ENCODE measurements around the gene ARID1B.

The ARID1B gene

GRCh38 chr6:156931283-156931682 lies 154.1 kb downstream of the ARID1B start:
- Histone ChIP-seq H3K4me2 (ENCODE audit: insufficient read depth, low read length) (no peak overlapping the region), H3K36me3 (ENCODE audit: insufficient read depth, low read length) (peaks cover 12% of the 10 kb centered on the region), H3K4me1 (ENCODE audit: insufficient read depth, low read length) (no peaks in the 10 kb centered on the region), H4K20me1 (ENCODE audit: insufficient read depth, low read length) (peaks cover 56% of the 10 kb centered on the region), H3K79me2 (ENCODE audit: insufficient read depth, low read length) (peaks cover 94% of the 10 kb centered on the region), H2AFZ (ENCODE audit: low read depth, low read length) (no peak overlapping the region), H3K27me3 (ENCODE audit: insufficient read depth, low read length, poor library complexity) (no peaks in the 10 kb centered on the region), H3K9ac (ENCODE audit: low read depth, low read length) (no peak overlapping the region), H3K4me3 (ENCODE audit: low read depth in 1 of 2, low read length in 2 of 2) (no peak overlapping the region), H3K9me3 (ENCODE audit: insufficient read depth, low read length, severe bottlenecking) (no peaks in the 10 kb centered on the region), H3K27ac (ENCODE audit: low read length) (no peak overlapping the region)
- TF ChIP-seq EZH2 (IDR thresholded peaks at IDR 0.05; ENCODE audit: borderline replicate concordance, low read depth, low read length, severe bottlenecking) (no peak), CTCF (IDR thresholded peaks at IDR 0.05; ENCODE audit: borderline replicate concordance, extremely low read depth, low read length, poor library complexity, severe bottlenecking) (no peak)
- DNase-seq (no peak), ATAC-seq (ENCODE audit: insufficient read depth, low read depth) (no peak)

GRCh38 chr6:156933201-156934068 lies 156.3 kb downstream of the ARID1B start:
- Histone ChIP-seq H3K36me3 (ENCODE audit: insufficient read depth, low read length) (peaks cover 11% of the 10 kb centered on the region), H3K79me2 (ENCODE audit: insufficient read depth, low read length) (peaks cover 93% of the 10 kb centered on the region), H3K4me3 (ENCODE audit: low read depth in 1 of 2, low read length in 2 of 2) (no peak overlapping the region), H3K4me2 (ENCODE audit: insufficient read depth, low read length) (no peak overlapping the region), H4K20me1 (ENCODE audit: insufficient read depth, low read length) (peaks cover 44% of the 10 kb centered on the region), H3K27me3 (ENCODE audit: insufficient read depth, low read length, poor library complexity) (no peaks in the 10 kb centered on the region), H3K27ac (ENCODE audit: low read length) (no peak overlapping the region), H3K4me1 (ENCODE audit: insufficient read depth, low read length) (no peaks in the 10 kb centered on the region), H3K9me3 (ENCODE audit: insufficient read depth, low read length, severe bottlenecking) (no peaks in the 10 kb centered on the region), H2AFZ (ENCODE audit: low read depth, low read length) (no peak overlapping the region), H3K9ac (ENCODE audit: low read depth, low read length) (no peak overlapping the region)
- no peak for TF ChIP-seq CTCF (IDR thresholded peaks at IDR 0.05; ENCODE audit: borderline replicate concordance, extremely low read depth, low read length, poor library complexity, severe bottlenecking)
- TF ChIP-seq EZH2 (IDR thresholded peaks at IDR 0.05; ENCODE audit: borderline replicate concordance, low read depth, low read length, severe bottlenecking) = no peak
- ATAC-seq (ENCODE audit: insufficient read depth, low read depth) (no peak), DNase-seq (no peak)

DNA sequence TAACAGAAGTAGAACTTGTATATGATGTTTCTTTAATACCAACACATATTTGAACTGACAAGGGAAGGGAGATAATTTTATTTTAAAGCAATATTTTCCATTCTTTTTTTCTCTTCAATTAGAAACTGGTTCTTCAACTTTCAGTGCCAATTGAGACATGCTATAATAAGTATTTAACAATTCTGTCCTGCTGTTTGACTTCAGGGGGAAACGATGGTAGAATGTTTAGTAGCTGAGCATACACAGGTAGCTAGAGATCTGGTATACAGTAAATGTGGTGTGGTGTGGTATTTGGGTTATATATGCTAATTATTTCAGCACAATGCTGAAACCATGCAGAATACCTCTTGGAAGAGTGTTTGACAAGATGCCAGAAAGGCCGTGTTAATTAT lies 156.9 kb downstream of the ARID1B start:
- ATAC-seq (ENCODE audit: insufficient read depth, low read depth) = no peak
- Histone ChIP-seq H3K9ac (ENCODE audit: low read depth, low read length) (no peak overlapping the region), H3K79me2 (ENCODE audit: insufficient read depth, low read length) (peaks cover 93% of the 10 kb centered on the region), H3K4me3 (ENCODE audit: low read depth in 1 of 2, low read length in 2 of 2) (no peak overlapping the region), H3K4me1 (ENCODE audit: insufficient read depth, low read length) (no peaks in the 10 kb centered on the region), H3K27me3 (ENCODE audit: insufficient read depth, low read length, poor library complexity) (no peaks in the 10 kb centered on the region), H3K36me3 (ENCODE audit: insufficient read depth, low read length) (peaks cover 11% of the 10 kb centered on the region), H4K20me1 (ENCODE audit: insufficient read depth, low read length) (peaks cover 48% of the 10 kb centered on the region), H3K9me3 (ENCODE audit: insufficient read depth, low read length, severe bottlenecking) (no peaks in the 10 kb centered on the region), H3K27ac (ENCODE audit: low read length) (no peak overlapping the region), H2AFZ (ENCODE audit: low read depth, low read length) (no peak overlapping the region), H3K4me2 (ENCODE audit: insufficient read depth, low read length) (no peak overlapping the region)
- TF ChIP-seq CTCF (IDR thresholded peaks at IDR 0.05; ENCODE audit: borderline replicate concordance, extremely low read depth, low read length, poor library complexity, severe bottlenecking) = no peak
- TF ChIP-seq EZH2 (IDR thresholded peaks at IDR 0.05; ENCODE audit: borderline replicate concordance, low read depth, low read length, severe bottlenecking) = no peak
- DNase-seq = no peak

Measured in DND-41 (cell line).